HG02588 (cell line): ENCODE results near the gene KHDC3L.

Source experiments
- ATAC-seq: cut with Tn5 transposase; IDR thresholded peaks from one replicate; pipeline ENCODE4 v1.9.1; 2021; ENCODE audit warnings: mild to moderate bottlenecking, moderate library complexity; ENCODE audit not compliant: unreplicated experiment

KHDC3L gene

GRCh38 chr6:73362358-73362757 lies at the start of gene KHDC3L:
Gene KHDC3L (plus strand): TSS chr6:73362658. CDS start chr6:73362730, 72 bp downstream.
- ATAC-seq: no peak

GRCh38 chr6:73314577-73315492 lies 47.6 kb upstream of the KHDC3L start:
- ATAC-seq: no peak

GRCh38 chr6:73323323-73323722 lies 39.1 kb upstream of the KHDC3L start:
- no peak for ATAC-seq

- ATAC-seq: no peak
Measured at GRCh38 chr6:73325656-73326055, 36.8 kb upstream of the KHDC3L start.

- ATAC-seq: no peak
Measured at GRCh38 chr6:73328790-73329189, 33.7 kb upstream of the KHDC3L start.

- ATAC-seq: no peak
Measured at GRCh38 chr6:73329201-73329600, 33.3 kb upstream of the KHDC3L start.

- no peak for ATAC-seq
Measured at GRCh38 chr6:73339340-73339739, 23.1 kb upstream of the KHDC3L start.

- no peak for ATAC-seq
Measured at GRCh38 chr6:73340048-73340447, 22.4 kb upstream of the KHDC3L start.

GRCh38 chr6:73341335-73341734 lies 21.1 kb upstream of the KHDC3L start:
- no peak for ATAC-seq

- ATAC-seq: no peak
Measured at GRCh38 chr6:73342174-73342573, 20.3 kb upstream of the KHDC3L start.

GRCh38 chr6:73343164-73343563 lies 19.3 kb upstream of the KHDC3L start:
- no peak for ATAC-seq

GRCh38 chr6:73348550-73349204 lies 13.8 kb upstream of the KHDC3L start:
- ATAC-seq: no peak

- ATAC-seq: no peak
Measured at GRCh38 chr6:73349311-73349710, 13.1 kb upstream of the KHDC3L start.

- no peak for ATAC-seq
Measured at GRCh38 chr6:73353636-73354593, 8.5 kb upstream of the KHDC3L start, which contains the start of gene DPPA5. Gene DPPA5 (minus strand): TSS chr6:73354276. CDS start chr6:73354225, 51 bp downstream.

- no peak for ATAC-seq
Measured at GRCh38 chr6:73362869-73363536, 545 bp downstream of the KHDC3L start.

GRCh38 chr6:73363537-73363875 lies 1.0 kb downstream of the KHDC3L start:
- ATAC-seq: no peak

- ATAC-seq: no peak
Measured at GRCh38 chr6:73364121-73364520, 1.7 kb downstream of the KHDC3L start.

GRCh38 chr6:73364549-73364948 lies 2.1 kb downstream of the KHDC3L start:
- no peak for ATAC-seq

- no peak for ATAC-seq
Measured at GRCh38 chr6:73367761-73368355, 5.4 kb downstream of the KHDC3L start.

- no peak for ATAC-seq
Measured at GRCh38 chr6:73368675-73369074, 6.2 kb downstream of the KHDC3L start.
